GM10847 (cell line): ENCODE data around the gene DUSP7.

ENCODE experiments used
- POLR2A ChIP-seq: IDR thresholded peaks from 2 replicates; pipeline ENCODE4 v1.6.1; 2011; ENCODE audit not compliant: insufficient read length; ENCODE audit errors: extremely low read depth

Gene DUSP7

GRCh38 chr3:52056521-52056967, at the start of gene DUSP7:
TSS of gene DUSP7 (minus strand) at chr3:52056571. CDS start at chr3:52056366, 205 bp downstream.
- TF ChIP-seq POLR2A = no peak

GRCh38 chr3:52104684-52105640, 48.6 kb upstream of the DUSP7 start:
- TF ChIP-seq POLR2A = no peak

- no peak for TF ChIP-seq POLR2A
Observed at GRCh38 chr3:52102934-52103333, 46.6 kb upstream of the DUSP7 start.

- TF ChIP-seq POLR2A = no peak
Observed at GRCh38 chr3:52099001-52099401, 42.6 kb upstream of the DUSP7 start.

- TF ChIP-seq POLR2A = no peak
Observed at GRCh38 chr3:52097851-52098507, 41.6 kb upstream of the DUSP7 start.

- no peak for TF ChIP-seq POLR2A
Observed at GRCh38 chr3:52095990-52096775, 39.8 kb upstream of the DUSP7 start.

- no peak for TF ChIP-seq POLR2A
Observed at GRCh38 chr3:52094571-52095485, 38.5 kb upstream of the DUSP7 start.

GRCh38 chr3:52093756-52094545, 37.6 kb upstream of the DUSP7 start:
- no peak for TF ChIP-seq POLR2A

- no peak for TF ChIP-seq POLR2A
Observed at GRCh38 chr3:52092891-52093290, 36.5 kb upstream of the DUSP7 start.

GRCh38 chr3:52092271-52092660, 35.9 kb upstream of the DUSP7 start:
- no peak for TF ChIP-seq POLR2A

- TF ChIP-seq POLR2A = no peak
Observed at GRCh38 chr3:52091586-52092270, 35.4 kb upstream of the DUSP7 start.

GRCh38 chr3:52090933-52091468, 34.6 kb upstream of the DUSP7 start:
- no peak for TF ChIP-seq POLR2A

GRCh38 chr3:52090131-52090932, 34.0 kb upstream of the DUSP7 start:
- no peak for TF ChIP-seq POLR2A
